GM12873 (cell line): Measurements from ENCODE around the gene TRIP13.

Experiments
- TF ChIP-seq, protein P1 (sequence below): IDR thresholded peaks from 2 replicates; pipeline ENCODE4 v1.5.1; 2012; ENCODE audit warnings: low read depth, mild to moderate bottlenecking, moderate library complexity, low read length, control low read depth; ENCODE audit not compliant: insufficient read depth; ENCODE audit errors: missing control alignments

Gene TRIP13

GRCh38 chr5:932151-932627 is 39.5 kb downstream of the TRIP13 start:
- TF ChIP-seq, protein P1, sequence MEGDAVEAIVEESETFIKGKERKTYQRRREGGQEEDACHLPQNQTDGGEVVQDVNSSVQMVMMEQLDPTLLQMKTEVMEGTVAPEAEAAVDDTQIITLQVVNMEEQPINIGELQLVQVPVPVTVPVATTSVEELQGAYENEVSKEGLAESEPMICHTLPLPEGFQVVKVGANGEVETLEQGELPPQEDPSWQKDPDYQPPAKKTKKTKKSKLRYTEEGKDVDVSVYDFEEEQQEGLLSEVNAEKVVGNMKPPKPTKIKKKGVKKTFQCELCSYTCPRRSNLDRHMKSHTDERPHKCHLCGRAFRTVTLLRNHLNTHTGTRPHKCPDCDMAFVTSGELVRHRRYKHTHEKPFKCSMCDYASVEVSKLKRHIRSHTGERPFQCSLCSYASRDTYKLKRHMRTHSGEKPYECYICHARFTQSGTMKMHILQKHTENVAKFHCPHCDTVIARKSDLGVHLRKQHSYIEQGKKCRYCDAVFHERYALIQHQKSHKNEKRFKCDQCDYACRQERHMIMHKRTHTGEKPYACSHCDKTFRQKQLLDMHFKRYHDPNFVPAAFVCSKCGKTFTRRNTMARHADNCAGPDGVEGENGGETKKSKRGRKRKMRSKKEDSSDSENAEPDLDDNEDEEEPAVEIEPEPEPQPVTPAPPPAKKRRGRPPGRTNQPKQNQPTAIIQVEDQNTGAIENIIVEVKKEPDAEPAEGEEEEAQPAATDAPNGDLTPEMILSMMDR: no peak

GRCh38 chr5:932628-933250 is 40.1 kb downstream of the TRIP13 start:
- TF ChIP-seq, protein P1: no peak

DNA sequence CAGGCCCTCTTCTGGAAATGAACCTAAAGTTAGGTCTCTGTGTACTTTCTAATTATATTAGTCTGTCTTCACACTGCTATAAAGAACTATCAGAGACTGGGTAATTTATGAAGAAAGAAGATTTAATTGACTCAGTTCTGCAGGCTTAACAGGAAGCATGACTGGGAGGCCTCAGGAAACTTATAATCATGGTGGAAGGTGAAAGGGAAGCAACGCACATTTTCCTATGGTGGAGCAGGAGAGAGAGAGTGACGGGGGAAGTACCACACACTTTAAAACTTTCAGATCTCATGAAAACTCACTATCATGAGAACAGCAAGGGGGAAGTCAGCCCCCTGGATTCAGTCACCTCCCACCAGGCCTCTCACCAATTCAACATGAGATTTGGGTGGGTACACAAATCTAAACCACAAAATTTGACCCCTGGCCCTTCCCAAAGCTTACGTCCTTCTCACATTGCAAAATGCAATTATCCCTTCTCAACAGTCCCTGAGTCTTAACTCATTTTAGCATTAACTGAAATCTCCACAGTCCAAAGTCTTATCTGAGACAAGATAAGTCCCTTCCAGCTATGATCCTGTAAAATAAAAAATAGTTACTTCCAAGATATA is 40.7 kb downstream of the TRIP13 start:
- TF ChIP-seq, protein P1: no peak

DNA sequence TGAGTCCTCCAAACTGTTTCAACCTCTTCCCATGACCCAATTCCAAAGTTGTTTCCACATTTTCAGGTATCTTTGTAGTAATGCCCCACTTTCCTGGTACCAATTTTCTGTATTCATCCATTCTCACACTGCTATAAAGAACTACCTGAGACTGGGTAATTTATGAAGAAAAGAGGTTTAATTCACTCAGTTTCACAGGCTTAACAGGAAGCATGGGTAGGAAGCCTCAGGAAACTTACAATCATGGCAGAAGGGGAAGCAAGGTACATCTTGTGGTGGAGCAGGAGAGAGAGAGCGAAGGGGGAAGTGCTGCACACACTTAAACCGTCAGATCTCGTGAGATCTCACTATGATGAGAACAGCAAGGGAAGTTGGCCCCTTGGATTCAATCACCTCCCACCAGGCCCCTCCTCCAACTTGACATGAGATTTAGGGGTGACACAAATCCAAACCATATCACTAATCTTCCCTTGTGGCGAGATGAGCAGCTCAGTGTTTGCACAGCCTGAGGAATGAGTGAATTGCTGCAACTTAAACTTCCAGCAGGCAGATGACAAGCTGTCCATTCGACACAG is 42.9 kb downstream of the TRIP13 start:
- TF ChIP-seq, protein P1: no peak

- TF ChIP-seq, protein P1: no peak
Observed at GRCh38 chr5:936149-937144, 43.8 kb downstream of the TRIP13 start.

DNA sequence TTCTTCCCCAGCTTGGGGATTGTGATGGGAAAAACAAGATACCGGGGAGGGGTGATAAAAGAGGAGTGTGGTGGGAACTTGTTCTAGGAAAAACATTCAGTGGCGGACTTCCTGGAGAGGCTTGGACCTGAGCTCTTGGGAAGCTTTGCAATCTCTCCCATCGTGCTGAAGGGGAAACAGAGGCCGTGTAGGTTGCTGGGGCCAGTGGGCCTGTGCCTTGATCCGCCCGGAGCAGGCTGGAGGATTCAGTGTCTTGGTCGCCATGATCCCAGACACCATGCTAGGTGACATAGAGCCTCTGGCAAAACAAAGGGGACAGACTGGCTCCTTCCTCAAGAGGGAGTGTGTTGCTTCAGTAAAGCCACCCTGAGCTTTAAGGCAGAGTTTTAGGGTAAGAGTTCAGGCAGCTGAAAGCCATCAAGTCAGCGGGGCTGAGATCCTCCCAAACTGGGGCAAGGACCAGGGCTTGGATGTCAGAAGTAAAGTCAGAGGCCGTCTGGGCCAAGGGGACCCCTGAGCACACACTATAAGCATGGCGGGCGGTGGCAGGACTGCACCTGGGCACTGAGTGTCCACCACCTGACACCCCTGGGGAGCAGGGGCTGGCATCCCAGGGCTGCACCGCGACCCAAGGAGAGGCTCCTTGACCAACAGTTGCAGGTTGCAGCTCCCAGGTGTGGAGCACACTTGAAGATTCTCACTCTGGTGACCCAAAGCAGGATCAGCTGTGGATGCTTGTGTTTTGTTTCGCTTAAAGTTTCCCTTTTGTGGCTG is 44.7 kb downstream of the TRIP13 start:
- TF ChIP-seq, protein P1: no peak
